LoVo (cell line): Measurements from ENCODE around the gene SERPINA12.

Source experiments
- DNase-seq: peaks from one replicate; pipeline ENCODE4 v3.0.0-alpha.2; 2016; ENCODE audit warnings: low spot score

Gene SERPINA12

DNA sequence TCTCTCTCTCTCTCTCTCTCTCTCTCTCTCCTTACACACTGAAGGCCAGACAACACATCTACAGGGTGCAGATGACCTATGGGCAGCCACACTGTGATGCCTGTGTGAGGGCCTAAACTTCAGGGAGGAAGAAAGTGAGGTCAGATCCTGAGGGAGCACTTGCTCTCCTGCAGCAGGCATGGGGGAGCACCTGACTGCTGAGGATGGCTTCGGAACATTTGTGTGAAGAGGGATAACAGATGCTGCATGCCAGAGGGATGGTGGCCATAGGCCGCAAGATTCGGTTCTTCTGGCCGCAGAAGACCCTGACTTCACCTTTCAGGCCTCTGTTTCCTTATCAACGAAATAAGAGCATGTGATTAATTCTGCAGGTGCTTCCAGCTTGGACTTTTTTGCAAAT lies 45.0 kb downstream of the SERPINA12 start:
- no peak for DNase-seq

DNA sequence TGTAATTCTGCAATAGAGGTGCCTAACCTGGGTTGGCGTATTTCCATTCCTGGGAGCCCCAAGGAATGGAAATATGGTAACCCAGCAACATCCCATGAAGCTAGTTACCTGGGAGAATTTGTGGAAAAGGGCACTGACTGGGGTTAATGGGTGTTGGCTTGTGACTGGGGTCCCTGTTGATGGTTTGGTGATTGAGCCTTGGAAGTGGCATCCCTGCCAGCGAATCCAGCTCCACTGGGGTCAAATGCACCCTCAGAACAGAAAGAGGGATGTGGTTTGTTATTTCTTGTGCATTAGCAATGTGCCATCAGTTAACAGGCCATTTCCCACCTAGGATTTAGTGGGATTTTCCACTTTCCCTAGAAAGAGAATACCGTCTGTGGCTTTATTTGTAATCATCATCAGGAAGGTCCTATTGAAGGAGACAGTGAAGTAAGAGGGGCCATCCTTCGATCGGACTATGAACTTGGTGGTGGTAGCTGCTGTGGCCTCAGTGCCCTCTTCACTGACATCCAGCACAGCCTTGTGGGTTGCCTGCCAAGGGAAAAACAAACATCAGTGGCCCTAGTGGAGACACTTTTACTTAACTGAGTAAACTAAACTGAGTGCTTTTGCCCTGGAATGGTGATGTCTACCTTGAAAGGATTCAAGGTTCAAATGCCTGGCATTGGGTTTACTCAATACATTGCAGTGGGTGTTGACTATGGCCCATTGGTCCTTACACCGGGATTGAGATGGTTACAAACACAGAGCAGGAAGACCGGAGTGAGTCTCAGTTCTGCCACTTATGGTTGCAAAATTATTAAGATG lies 46.3 kb downstream of the SERPINA12 start:
- DNase-seq, result no peak

DNA sequence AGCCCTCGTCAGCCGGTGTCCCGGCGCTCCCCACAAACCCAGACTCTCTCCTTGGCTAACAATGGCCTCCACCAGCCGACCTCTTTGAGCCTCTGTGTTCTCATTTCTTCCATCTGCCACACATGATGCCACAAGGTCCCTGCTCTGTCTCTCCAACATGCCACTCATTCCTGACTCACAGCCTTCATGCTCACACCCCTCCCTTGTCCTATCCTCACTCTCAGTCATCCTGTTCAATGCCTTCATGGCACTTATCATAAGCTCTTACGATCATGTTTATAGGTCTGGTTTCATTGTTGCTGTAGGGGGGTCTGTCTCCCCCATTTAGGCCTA lies 47.1 kb downstream of the SERPINA12 start:
- no peak for DNase-seq

DNA sequence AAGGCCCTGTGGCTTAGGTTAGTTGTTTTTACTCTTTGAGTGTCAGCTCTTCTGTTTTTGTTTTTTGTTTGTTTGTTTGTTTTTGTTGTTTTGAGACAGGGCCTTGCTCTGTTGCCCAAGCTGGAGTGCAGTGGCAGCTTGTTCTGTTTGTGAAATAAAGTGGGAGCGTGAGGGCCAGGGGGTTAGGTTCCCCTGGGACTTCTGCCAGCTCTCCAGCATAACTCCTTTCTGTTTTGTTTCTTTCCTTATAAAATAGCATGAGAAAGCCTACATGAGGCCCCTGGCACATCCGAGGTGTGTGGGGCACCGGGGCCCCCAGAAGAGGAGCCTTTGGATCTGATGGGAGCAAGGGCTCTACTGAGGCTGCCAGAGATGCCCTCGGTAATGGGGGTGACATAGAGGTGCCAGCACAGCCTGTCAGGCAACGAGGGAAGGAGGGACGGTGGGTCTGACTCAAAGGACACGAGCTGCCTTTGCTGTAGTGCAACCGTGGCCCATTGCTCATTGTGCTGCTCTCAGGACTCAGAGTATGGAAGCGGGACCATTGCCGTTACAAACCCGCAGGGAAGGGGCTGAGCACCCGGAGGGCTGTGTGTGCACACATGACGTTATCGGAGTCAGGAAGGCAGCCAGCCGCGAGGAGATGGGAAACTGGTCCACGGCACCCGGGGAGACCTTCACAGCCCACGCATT lies 47.6 kb downstream of the SERPINA12 start:
- DNase-seq, result no peak

DNA sequence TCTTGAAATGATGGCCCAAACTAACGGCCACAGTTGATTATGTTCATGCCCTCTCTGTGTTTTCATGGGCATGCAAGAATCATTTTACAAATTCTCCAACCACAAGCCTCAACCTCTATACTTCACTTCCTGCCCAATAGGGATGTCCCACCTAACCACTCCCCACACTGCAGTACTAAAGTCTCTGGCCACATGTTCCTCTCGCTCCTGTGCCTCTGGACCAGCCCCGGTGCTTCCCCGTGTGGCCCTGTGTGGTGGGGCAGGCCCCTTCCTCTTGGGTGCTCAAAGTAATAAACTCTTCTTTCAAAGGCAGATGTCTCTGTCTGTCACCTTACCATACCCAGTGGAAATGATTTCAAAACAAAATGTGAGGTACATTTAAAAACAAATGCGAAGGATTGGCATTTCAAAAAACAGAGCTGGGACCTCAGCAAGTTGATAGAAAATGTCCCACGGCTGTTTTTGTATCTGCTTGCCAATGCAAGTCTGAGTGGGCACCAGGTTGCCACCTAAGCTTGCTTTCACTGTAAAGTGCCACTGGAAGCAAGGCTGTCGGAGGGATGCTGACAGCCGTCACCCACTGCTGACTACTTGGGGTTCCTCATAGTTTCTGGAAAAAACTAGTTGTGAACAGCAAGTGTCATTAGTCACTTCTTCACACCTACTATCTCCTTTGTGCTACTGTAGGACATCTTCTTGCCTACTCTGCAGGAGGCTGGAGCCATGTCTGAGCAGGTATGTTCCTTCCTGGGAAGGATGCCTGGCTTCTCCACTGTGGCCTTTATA lies 48.4 kb downstream of the SERPINA12 start:
- DNase-seq, result no peak

DNA sequence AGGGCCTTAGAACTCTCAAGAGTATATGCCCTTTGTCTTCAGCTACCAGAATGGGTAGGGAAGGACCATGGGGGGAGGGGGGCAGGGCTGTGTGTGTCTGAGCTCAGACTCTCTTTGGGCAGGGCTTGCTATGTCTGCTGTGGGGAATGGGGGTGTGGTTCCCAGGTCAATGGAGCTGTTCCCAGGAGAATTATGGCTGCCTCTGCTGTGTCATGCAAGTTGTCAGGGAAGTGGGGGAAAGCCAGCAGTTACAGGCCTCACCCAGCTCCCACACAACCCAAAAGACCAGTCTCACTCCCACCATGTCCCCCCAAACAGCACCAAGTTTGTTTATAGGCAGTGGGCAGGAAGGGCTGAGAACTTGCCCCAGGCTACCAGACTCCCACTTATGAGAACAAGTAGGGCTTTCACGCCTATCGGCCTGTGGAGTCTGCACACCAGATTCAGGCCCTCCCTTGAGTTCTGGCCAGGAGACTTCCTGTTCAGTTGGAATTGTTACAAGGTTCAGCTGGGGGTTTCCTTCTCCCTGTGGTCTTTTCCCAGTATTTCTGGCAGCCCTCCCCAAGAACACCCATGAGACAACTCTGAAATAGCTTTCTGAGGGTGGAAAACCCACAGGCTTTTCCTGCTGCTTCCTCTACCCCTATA lies 50.6 kb downstream of the SERPINA12 start:
- no peak for DNase-seq

DNA sequence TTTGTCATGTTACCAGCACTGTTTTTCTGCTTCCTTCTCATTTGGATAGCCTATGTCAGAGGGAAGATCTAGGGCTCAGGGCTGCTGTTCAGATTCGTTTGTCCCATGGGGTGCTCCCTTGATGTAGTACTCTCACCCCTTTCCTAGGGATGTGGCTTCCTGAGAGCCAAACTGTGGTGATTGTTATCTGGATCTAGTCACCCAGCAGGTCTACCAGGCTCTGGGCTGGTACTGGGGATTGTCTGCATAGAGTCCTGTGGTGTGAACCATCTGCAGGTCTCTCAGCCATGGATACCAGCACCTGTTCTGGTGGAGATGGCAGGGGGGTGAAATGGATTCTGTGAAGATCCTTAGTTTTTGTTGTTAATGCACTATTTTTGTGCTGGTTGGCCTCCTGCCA lies 51.2 kb downstream of the SERPINA12 start:
- no peak for DNase-seq

DNA sequence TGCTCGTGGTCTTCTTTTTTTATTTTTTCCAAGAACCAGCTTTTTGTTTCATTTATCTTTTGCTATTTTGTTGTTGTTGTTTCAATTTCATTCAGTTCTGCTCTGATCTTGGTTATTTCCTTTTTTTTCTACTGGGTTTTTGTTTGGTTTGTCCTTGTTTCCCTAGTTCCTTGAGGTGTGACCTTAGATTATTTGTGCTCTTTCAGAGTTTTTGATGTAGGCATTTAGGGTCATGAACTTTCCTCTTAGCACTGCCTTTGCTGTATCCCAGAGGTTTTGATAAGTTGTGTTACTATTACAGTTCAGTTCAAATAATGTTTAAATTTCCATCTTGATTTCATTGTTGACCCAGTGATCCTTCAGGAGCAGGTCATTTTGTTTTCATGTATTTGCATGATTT lies 53.3 kb downstream of the SERPINA12 start:
- no peak for DNase-seq

DNA sequence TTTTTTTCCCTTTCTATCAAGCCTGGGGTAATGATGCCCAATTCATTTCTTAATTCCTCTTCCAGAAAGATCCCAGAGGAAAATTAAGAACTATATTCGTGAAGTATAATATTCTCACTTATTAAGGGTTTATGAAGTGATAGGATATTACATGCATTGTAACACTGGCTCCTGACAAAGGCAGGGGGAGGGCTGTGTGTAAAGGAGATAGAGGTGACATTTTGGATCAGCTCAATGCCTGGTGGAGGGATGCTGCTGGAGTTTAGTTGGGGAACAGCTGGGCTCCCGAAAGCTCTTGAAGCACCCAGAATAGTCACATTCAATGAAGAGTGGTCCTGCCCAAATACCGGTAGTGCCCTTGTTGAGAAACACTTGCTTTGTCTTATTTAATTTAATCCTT lies 57.4 kb downstream of the SERPINA12 start:
- no peak for DNase-seq

DNA sequence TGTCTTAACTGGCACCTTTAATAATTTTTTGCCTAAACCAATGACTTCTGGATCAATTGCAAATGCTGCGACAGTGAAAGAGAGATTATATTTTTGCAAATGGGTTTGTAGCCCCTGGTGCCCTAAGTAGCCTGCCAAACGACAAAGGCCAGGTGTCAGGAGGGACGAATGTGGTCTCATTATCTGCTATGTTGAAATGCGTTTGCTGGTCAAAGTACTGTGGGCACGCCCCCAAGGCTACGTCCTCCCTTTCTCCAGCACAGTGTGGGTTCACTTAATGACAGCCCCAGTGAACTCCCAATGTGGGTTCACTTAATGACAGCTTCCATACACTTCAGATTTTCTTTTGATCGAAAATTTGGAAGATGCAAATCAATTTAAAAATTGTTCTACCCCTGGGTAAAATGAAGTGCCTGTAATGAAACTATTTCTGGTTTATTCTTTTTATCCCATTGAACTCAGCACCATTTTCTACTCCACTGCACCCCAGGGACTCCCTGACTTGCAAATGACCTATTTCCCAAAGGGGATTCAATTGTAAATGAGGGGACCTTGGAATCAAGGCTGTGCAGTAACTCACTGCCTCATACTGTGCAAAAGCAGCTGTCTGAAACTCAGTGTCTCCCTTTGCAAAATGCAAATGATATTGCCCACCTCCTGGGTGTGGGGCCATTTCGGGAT lies 58.0 kb downstream of the SERPINA12 start:
- DNase-seq, result no peak

DNA sequence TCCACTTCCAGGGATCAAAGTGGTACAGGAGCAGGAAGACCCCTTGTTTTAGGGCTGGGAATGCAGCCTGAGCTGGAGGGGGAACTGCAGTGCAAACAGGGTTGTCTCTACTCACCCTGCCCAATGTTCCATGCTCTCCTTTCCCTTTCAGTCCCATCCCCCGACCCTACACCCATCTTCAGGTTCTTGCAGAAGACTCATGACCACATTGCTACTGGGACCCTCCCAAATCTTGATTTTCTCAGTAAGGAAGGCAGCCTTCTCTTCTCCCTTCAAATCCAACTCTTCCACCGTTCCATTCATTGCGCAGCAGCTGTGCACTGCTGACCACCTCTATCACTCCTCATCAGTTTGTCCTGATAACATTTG lies 58.6 kb downstream of the SERPINA12 start:
- DNase-seq, result no peak

DNA sequence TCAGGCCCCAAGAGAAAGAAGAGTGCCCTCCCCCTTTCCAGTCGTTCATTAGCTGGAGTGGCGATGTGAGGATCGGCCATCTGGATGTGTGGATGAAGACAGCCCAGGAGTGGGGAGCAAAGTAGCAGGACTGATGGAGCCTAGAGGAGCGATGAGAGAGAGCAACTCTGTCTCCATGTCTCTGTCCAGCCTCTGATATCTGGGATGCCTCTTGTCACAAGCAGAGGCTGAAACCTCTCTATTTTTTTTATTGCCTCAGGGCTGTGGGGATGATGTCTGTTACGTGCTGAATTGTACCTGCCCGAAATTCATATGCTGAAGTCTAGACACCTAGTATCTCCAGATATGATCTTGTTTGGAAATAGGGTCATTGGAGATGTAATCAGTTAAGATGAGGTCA lies 59.3 kb downstream of the SERPINA12 start:
- DNase-seq, result no peak

DNA sequence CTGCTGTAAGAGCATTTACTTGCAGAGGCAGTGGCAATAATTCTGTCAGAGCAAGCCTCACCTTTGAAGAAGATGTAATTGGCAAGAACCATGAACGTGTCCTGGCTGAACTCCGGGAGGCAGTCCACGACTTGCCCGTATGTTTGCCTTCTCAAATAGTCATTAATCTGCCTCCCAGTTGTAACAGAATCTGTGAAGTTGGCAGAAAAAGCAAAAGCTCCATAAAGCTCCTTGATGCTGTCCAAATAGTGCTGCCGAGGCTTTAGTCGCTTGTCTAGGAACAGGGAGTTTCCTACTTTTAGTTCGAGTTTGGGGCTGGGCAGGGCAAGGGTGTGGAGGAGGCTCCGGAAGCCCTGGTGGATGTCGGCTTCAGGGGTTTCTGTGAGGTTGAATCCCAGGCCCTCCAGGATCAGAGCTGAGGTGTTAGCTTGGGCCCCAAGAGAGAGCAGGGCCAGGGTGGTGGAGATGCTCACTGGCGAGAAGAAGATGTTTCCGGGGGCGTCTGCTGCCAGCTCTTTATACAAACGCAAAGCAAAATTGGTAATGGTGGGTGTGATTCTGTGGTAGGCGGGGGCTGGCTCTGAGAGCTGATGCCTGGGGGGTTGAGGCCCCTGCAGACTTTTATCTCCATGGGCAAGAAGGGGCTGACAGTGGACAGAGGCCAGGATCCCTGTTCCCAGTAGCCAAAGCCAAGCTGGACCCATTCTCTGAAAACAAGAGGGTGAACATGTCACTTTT lies 61.0 kb downstream of the SERPINA12 start:
- no peak for DNase-seq

DNA sequence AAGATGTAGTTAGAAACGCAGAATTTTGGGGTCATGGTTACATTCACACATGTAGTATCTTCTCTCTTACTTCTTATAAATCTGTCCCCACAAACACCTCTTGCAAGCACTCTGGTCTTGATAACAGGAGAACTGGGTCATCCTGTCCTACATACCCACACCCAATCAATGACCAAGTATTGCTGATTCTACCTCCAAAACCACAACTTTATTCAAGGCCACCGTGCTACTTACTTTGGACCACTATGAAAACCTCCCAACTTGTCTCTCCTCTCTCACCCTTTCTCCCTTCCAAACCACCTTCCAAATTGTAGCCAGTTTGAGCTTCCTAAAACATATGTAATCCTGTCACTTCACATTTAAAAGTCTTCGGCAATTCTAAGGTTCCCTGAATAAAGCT lies 62.1 kb downstream of the SERPINA12 start:
- no peak for DNase-seq

DNA sequence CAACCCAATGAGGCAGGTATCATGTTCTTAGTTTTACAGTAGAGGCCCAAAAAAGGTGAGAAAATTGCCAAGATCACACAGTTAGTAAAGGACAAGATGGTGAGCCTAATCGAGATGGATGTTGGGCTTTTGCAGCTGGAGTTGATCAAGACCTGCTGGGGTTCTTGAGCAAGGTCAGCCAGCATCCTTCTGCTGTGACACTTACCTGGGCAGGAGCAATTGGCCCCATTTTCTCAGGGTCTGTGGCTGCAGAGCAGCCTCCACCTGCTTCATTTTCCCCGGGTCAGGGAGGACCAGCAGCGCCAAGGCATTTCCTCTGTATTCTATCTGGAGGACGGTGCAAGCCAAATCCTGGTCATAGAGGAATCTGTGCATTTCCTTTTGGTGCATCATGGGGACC lies 63.1 kb downstream of the SERPINA12 start:
- DNase-seq, result no peak

DNA sequence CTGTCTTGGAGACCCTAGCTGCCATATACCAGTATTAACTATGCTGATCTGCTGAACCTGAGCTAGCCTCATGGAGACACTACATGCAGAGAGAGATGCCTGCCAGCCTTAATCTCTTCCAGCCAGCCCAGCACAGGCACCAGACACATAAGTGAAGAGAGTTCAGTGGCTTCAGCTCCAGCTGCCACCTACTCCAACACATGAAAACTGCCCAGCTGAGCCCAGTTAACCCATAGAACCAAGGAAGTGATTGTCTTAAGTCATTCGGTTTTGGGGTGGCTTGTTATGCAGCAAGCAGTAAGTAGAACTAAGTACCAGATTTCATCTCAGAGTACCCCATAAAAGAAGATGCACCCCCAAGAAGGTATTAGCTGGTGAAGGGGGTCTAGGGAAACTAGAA lies 64.3 kb downstream of the SERPINA12 start:
- no peak for DNase-seq

DNA sequence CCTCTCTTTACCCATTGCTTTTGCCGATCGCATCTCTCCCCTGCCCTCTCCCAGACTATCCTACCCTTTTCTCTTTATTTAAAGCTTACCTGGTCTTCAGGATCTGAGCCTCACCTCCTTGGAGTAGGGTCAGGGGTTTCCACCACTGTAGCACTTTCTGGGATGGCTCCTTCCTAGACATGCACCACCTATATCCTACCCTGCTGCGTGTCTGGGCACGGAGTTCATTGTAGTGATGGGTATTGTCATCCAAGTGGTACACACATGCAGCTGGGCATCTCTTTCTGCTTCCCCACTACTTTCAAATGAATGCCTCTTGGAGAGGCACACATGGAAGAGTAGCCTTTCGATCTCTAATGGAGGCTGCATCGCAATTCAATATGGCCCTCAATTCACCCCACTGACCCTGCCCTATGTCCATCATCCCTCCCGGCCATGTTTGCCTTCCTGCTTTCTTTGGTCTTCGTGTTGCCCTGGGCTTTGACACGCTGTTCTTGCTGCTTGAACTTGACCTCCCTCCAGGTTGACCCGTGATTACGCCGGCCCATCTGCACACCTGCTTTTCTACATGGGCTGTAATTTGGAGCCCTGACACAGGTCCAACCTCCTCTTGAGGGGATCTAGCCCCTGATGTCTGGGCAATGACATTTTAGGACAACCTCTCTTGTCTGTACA lies 67.6 kb downstream of the SERPINA12 start:
- DNase-seq, result no peak

DNA sequence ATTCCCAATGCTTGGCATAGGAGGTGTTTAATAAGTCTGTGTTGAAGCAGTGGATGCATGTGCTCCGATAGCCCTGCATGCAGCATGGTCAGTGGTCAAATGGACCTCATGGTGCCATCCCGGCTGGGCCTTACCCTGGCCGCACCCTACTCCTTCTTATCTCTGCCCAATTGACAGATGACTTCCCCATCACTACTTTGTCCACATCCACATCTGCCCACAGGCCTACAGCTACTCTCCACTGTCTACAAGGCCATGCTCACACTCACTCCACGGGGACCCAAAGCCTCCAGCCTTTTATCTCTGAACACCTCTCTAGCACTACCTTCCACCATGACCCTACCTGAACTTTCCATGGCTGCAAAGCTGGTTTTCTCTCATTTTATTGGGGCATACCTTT lies 68.1 kb downstream of the SERPINA12 start:
- no peak for DNase-seq

DNA sequence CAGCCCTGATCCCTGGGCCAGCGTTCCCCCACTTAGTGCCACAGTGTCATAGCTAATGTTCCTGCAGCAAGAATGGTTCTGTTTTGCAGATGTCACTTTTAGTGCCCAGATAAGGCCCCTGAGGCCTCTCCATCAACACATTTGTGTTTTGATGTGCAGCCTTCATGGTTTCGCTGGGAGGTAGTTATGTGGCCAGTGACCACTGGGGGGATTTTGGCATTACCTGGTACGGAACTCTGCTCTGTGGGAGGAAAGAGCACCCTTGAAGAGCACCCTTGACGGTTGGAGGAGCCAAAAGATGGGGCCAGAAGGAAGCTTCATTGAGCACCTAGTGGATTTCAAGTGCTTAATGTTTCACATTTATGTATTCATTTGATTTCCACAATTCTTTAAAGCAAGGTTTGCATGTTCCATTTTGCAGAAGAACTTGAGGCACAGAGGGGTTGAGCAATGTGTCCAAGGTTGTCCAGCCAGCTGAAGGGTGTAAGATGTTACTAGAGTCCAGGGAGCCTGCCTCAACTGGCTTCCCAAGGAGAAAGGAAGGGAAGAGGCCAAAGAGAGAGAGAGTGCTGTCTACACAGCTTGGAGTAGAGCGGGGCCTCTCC lies 69.7 kb downstream of the SERPINA12 start:
- DNase-seq, result no peak
